ENCODE results near the gene B4GALNT4. TPM values are rescaled to one million over a fixed set of nuclear protein-coding genes. Genes with fewer than 3 reads are reported as not detected.

Gene B4GALNT4
- total and polyA plus RNA-seq, 2 of the 13 experiments (the other 11 are each of a cell fraction or from before 2014, with no cell fraction given): 30.5 to 50.1 TPM

- peak; percentile 74; the same call in 1 of the 2 replicates for TF ChIP-seq ZGPAT (CRISPR knock-in tag; IDR thresholded peaks at IDR 0.05)
- 0 out of 2 replicates have a peak, but pooled peaks have one; percentile 16 for TF ChIP-seq HIC2 (CRISPR knock-in tag; IDR thresholded peaks at IDR 0.05; ENCODE audit: low read depth)
- TF ChIP-seq ZNF263 (CRISPR knock-in tag; IDR thresholded peaks at IDR 0.05): peak; percentile 86; the same call in 1 of the 2 replicates
- peak; percentile 32; the same call in 1 of the 2 replicates for TF ChIP-seq ARID2 (CRISPR knock-in tag; IDR thresholded peaks at IDR 0.05; ENCODE audit: borderline replicate concordance)
- TF ChIP-seq ZSCAN9 (CRISPR knock-in tag; IDR thresholded peaks at IDR 0.05; ENCODE audit: borderline replicate concordance): peak; percentile 76; the same call in 1 of the 2 replicates
- TF ChIP-seq MAFG (CRISPR knock-in tag; IDR thresholded peaks at IDR 0.05): no peak
- TF ChIP-seq KLF11 (CRISPR knock-in tag; IDR thresholded peaks at IDR 0.05): peak; percentile 85
- TF ChIP-seq MAFF (IDR thresholded peaks at IDR 0.05; ENCODE audit: low read depth, low read length): 0 out of 2 replicates have a peak, but pooled peaks have one; percentile 3
- peak; percentile 73 for TF ChIP-seq ZNF121 (CRISPR knock-in tag; IDR thresholded peaks at IDR 0.05)
- TF ChIP-seq ZNF609 (CRISPR knock-in tag; IDR thresholded peaks at IDR 0.05; ENCODE audit: borderline replicate concordance): peak; percentile 55; the same call in 1 of the 2 replicates
- TF ChIP-seq POLR2G (IDR thresholded peaks at IDR 0.05; ENCODE audit: low read depth, low read length): peak; percentile 91
- TF ChIP-seq ZBTB2 (CRISPR knock-in tag; IDR thresholded peaks at IDR 0.05; ENCODE audit: low read depth): peak; percentile 58; the same call in 1 of the 2 replicates
- no peak for TF ChIP-seq TCF12 (IDR thresholded peaks at IDR 0.05)
- no peak for TF ChIP-seq TCF12 (CRISPR knock-in tag; IDR thresholded peaks at IDR 0.05)
- 0 out of 2 replicates have a peak, but pooled peaks have one; percentile 19 for TF ChIP-seq MNT (IDR thresholded peaks at IDR 0.05)
- TF ChIP-seq ZFP37 (CRISPR knock-in tag; IDR thresholded peaks at IDR 0.05; ENCODE audit: borderline replicate concordance): peak; percentile 83; the same call in 1 of the 2 replicates
Observed at GRCh38 chr11:353179-353873, 16.0 kb upstream of the B4GALNT4 start (continued).
